ENCODE results near the gene BCL2L13. TPM values are rescaled to one million over a fixed set of nuclear protein-coding genes. Genes with fewer than 3 reads are reported as not detected.
"Not testable (repeated sequence)": the region's sequence is repeated elsewhere in the genome, so short reads cannot be mapped to it uniquely, and the experiment has no call there.

Gene BCL2L13
- polyA plus RNA-seq, 5 donors: 31.2 to 36.4 (median 32.7) TPM

DNA sequence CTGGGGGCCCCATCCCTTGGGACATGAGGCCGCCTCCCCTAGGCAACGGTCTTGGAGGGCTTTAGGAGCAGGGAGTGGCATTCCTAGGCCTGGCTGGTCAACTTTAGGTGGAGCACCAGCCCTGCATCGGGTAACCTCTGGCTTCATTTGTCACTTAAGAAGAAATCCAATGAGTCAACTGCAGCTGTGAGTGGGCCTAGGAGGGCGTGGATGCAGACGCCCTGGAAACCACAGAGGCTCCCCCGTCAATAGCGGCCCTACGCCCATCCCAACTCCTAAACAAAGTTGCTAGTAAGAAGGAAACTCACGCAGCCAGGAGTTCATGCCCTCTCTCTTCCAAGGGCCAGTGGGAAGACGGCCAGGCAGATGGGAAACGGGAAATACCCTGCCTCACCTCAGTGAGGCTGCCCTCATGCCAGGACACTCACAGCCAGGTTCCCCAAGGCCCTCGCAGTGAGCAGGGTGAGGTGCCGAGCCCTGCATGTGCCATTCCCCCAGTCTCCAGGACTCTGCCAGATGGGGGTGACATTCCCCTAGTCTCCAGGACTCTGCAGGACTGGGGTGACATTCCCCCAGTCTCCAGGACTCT lies 114.9 kb downstream of the BCL2L13 start:
- no peak for DNase-seq

DNA sequence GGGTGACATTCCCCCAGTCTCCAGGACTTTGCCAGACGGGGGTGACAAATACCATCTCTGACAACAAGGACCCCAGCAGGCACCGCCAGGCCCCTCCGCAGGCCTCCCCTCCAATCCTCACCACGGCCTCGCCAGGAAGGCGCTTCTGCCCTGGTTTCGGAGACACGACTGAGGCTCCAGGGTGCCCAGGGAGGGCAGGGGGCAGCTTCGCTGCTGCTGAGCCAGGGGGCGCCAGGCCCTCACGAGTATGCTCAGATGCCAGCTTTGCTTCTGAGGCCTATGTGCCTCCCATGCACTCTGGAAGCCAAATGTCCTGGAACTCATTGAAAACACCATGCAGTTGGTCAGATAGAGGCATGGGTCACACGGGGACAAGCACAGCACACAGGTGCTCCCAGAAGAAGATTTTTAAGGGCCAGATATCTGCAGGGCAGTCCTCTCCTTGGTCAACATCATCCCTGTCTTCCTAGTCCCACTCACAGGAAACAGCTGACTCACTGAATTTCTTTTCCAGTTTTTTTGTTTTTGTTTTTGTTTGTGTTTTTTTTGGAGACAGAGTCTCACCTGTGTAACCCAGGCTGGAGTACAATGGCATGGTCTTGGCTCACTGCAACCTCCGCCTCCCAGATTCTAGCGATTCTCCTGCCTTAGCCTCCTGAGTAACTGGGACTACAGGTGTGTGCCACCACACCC lies 115.8 kb downstream of the BCL2L13 start:
- no peak for DNase-seq

GRCh38 chr22:17761138-17761488 lies 122.6 kb downstream of the BCL2L13 start:
- no peak for DNase-seq

DNA sequence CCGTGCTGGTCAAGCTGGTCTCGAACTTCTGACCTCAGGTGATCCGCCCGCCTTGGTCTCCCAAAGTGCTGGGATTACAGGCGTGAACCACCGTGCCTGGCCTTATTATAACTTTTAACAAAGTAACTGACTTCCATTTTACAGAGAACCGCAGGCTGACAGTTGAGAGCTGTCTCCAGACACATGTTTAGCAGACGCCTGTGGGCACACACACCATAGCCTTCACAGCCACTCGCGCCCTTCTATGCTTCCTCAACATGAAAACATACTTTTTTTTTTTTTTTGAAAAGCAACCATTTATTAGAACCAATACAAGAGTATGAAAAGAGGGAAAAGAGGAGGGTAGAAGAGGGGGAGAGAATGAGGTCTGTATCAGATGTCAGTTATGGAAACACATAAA lies 124.9 kb downstream of the BCL2L13 start:
- not testable (repeated sequence) for DNase-seq

- no peak for DNase-seq
These were observed 125.5 kb downstream of the BCL2L13 start for GRCh38 chr22:17764036-17764435.

- DNase-seq: not testable (repeated sequence)
These were observed 126.3 kb downstream of the BCL2L13 start for GRCh38 chr22:17764852-17765251.

GRCh38 chr22:17767233-17768065 lies 128.9 kb downstream of the BCL2L13 start:
- DNase-seq: no peak

DNA sequence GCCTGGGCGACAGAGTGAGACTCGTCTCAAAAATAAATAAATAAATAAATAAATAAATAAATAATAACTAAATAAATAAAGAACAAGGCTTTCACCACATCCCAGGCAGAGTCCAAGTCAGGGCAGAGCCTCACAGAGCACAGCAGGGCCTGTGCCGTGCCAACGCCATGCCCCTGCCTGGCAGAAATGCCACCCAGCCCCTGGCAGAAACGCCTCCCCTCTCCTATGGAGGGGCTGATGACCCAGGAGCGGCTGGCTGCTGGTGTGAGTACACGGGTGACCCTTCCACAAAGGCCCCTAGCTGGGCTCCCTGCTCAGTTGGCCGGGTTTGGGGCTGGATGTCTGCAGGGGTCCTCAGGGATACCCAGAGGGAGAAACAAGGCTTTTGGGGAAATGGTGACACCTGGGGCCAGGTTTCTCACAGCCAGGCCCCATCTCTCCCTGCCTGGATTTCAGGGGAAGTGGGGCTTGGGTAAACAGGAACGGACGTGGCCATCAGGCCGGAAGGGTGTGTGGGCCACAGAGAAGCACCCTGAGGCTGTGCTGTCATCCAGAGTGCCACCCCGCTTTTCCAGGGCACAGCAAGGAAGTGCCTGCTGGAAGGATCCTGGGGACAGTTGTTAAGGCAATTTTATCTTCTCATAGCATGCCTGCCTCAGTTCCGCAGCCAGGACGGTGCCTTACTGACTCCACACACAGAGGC lies 130.6 kb downstream of the BCL2L13 start:
- DNase-seq: no peak

DNA sequence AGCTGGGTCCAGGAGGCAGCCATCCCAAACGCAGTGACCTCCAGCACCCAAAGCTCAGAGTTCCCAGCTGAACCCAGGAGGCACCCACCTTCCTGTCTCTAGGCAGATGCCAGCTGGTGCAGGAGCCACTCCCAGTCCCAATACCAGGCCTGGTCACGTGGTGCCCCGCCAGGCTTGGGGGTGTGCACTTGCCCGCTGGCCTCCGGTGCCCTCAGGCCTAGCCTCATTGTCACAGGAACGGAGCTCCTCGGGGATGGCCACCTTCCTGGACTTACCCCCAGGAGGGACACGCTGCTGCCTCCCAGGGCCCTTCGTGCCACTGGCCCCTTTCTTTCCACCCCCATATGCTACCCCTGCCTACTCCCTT lies 131.1 kb downstream of the BCL2L13 start:
- DNase-seq: no peak

DNA sequence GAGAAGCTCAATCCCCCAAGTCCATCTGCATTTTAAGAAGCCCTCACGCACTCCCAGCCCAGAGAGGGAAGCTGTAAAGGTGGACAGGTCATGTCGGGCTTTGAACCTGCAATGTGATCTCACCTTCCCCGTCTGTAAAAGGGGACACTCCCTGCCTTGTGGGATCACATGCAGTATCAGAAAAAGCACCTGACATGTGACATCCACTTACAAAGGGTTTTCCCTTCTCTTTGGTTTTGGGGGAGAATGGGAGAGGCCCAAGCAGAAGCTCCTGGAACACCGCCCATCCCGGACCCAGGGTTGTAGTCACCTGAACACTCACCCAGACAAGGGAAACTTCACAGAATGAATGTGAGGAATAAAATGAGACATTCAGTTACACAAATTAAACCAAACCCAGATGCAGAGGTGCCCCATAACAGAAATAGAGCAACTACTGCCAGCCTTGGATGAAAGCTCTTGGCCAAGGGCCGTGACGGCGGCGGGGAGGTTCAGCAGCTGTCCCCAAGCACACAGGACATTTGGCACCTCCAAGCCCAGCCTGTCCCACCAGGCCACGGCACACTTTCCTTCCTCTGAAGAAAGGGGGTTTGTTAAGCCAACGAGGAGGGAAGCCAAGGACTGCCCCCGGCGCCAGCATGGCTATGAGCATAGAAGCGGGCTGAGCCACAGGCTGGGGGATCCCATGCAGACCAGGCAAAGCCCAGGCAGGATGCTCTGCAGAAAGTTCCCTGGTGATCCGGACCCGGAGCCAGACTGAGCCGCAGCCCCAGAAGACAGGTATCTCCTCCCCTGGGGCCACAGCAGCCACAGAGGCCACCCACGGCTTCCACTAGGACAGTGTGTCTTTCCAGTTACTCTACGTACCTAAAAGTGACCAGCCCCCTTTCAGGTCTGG lies 131.9 kb downstream of the BCL2L13 start:
- DNase-seq: no peak

DNA sequence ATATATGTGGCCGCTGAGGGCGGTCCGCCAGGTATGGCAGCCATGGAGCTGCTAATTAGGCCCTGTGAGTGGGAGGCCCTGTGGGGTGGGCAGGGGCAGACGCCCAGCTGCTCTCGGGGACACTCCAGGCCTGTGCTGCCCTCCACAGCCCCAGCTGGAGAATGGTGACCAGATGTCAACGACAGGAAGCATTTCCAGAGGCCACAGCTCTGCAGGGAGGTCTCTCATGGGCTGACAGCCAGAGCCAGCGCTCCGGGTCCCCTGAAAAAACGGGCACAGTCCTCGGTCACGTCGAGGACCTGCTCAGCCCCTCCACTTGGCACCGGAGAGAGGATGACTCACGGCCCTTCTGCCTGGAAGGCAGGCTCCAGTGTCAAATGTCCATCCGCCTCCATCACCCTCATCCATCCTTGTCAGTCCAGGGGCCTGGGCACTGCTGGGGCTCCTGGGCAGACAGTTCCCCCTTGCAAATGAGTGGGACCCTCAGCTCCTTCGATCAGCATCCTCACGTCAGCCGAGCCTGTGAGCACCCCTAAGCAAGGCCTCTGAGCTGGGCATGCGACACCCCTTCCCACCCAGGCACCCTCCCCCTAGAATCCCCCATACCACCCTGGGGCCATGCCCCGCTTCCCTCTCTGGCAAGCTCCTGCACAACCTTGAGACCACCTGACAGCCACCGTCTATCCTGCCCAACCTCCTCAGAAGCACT lies 133.8 kb downstream of the BCL2L13 start:
- DNase-seq: no peak

- no peak for DNase-seq
These were observed 134.5 kb downstream of the BCL2L13 start for GRCh38 chr22:17772958-17773605.

DNA sequence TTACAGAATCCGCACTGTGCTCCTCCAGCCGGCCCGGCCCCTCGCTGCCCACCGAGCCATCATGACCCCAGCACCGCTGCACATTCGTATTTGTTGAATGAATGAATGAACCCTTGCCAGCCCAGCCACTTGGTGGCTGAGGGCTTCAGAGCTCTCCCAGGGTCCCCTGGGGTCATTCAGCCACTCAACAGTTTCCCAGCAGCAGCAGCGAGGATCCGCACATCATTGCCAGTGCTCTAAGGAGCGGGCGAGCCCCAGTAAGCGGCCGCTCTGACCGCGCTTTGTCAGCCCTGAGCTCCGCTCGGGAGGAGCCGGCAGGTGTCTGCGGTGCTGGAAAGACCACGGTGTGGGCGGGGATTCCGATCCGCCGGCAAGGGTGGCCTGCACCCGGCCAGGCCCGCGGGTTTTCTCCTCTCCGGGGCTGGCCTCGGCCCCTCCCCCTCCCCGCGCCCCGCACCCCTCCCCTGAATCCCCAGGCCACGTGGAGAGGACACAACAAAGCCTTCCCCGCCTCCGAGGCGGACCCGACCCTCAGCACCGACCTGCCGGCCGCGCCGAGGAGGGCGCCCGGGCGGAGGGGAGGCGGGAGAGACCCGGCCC lies 135.1 kb downstream of the BCL2L13 start:
- no peak for DNase-seq

DNA sequence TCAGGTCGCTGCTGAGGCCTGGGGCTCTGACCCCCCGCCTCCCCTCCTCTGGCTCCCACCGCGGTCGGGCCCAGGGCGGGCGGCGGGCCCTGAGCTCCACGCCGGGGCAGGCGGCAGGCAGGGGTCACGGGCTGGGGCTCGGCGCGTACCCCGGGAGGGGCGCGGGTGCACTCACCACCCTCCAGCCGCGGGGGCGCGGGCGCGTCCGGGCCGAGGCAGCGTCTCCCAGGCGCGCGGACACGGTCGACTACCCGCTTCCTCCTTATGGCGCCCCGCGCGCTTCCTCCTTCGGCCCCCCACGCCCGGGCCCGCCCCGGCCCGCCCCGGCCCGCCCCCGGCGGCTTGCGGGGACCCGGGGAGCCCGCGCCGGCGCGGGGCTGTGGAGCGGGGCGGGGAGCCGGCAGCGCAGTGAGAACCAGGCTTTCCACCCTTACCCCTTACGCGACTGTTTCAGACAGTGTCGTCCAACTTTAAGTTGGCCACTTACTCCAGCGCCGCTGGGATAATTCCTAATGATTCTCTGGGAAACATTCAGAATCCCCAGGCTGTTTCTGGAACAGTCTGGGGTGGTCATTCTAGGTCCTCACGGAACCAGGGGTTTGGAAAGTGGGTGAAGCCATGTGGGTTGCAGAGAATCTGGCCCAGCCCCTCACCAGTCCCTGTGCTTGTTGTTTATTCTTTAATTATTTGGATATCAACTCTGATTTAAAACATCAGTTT lies 135.8 kb downstream of the BCL2L13 start, which contains the start of gene BID:
BID (minus strand) TSS at position 264 of the 720 bp plus-strand sequence. CDS start 24,353 bp downstream, outside the sequence.
- no peak for DNase-seq

DNA sequence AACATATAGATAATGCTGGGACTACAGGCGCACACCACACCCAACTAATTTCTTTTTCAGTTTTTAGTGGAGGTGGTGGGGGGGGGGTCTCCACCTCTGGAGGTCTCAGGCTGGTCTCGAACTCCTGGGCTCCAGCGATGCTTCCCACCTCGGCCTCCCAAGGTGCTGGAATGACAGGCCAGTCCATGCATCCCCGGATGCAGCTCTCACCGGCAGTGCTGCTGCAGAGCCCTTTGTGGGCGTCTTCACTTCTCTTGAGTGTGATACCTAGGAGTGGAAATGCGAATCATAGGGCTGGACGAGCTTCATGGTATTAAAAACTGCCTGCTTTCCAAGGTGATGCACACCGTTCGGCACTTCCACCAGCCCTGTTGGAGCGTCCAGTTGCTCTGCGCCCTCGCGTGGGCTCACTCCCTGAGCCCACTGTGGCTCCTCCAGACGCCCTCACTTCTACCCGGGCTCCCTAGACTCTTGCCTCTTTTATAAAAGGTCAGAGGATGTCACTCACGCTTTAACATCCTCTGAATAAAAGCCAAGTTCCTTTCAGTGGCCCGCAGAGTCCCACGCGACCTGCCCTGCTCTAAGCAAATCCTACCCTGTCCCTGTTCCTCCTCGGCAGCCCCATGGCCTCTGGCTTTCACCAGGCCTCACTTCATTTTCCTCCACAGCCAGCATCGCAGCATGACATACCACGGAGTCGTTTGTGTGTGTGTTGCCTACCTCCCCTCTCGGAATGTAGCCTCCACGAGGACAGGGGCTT lies 136.5 kb downstream of the BCL2L13 start:
- no peak for DNase-seq

DNA sequence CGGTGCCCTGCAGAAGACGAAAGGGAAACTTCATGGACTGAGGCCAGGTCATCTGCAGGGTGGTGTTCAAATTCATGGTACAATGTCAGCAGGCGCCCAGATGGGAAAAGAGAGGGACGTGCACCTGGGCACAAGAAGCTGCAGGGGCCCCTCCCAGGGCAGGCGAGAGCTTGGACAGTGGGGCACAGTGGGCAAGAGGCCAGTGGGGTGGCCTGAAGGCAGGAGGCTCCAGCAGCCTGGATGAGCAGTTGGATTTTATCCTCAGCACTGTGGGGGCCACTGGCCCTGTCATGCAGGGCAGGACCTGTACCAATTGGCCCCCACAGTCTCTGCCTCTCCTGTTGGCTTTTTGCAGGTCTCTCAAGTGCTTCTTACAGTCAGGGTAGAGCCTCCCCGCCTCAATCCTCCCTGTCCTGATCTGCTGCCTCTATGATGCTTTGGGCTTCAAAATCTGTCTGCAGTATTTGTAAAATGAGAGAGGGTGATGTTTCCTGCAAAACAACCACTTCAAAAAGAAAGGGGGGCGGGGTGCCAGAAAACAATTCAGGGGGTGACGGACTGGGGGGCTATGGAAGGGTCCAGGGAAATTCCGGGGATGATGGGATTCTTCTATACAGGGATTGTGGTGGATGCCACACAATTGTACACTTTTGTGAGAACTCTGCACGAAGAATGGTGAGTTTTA lies 137.4 kb downstream of the BCL2L13 start:
- DNase-seq: no peak

- DNase-seq: no peak
These were observed 138.6 kb downstream of the BCL2L13 start for GRCh38 chr22:17777005-17777716.
